ENCODE data around the gene PFKM.

The PFKM gene

GRCh38 chr12:48164451-48164850 lies 45.3 kb downstream of the PFKM start:
- Histone ChIP-seq H3K9me3 (ENCODE audit: insufficient read depth, low read length) (no peaks in the 10 kb centered on the region), H3K36me3 (replicated peaks; ENCODE audit: low read depth, low read length) (no peaks in the 10 kb centered on the region), H3K4me2 (ENCODE audit: low read length) (no peak overlapping the region), H3K9ac (ENCODE audit: low read length) (no peak overlapping the region), H4K20me1 (ENCODE audit: insufficient read depth, low read length) (no peaks in the 10 kb centered on the region), H3K4me1 (ENCODE audit: low read length) (no peaks in the 10 kb centered on the region), H3K4me3 (ENCODE audit: low read length) (no peak overlapping the region), H3K27me3 (ENCODE audit: low read depth, low read length) (no peaks in the 10 kb centered on the region), H3K79me2 (ENCODE audit: low read length) (no peaks in the 10 kb centered on the region), H3K27ac (ENCODE audit: low read length) (no peak overlapping the region), H2AFZ (ENCODE audit: low read depth, low read length) (no peak overlapping the region)
- no peak for TF ChIP-seq CTCF (IDR thresholded peaks at IDR 0.05; ENCODE audit: low read depth, low read length)
- TF ChIP-seq EZH2phosphoT487 (IDR thresholded peaks at IDR 0.05; ENCODE audit: low read depth), result no peak

GRCh38 chr12:48165089-48165981 lies 46.2 kb downstream of the PFKM start:
- Histone ChIP-seq H3K4me1 (ENCODE audit: low read length) (no peaks in the 10 kb centered on the region), H2AFZ (ENCODE audit: low read depth, low read length) (no peak overlapping the region), H3K9me3 (ENCODE audit: insufficient read depth, low read length) (no peaks in the 10 kb centered on the region), H3K4me3 (ENCODE audit: low read length) (no peak overlapping the region), H3K36me3 (replicated peaks; ENCODE audit: low read depth, low read length) (no peaks in the 10 kb centered on the region), H3K4me2 (ENCODE audit: low read length) (no peak overlapping the region), H3K27ac (ENCODE audit: low read length) (no peak overlapping the region), H4K20me1 (ENCODE audit: insufficient read depth, low read length) (no peaks in the 10 kb centered on the region), H3K79me2 (ENCODE audit: low read length) (no peaks in the 10 kb centered on the region), H3K27me3 (ENCODE audit: low read depth, low read length) (no peaks in the 10 kb centered on the region), H3K9ac (ENCODE audit: low read length) (no peak overlapping the region)
- TF ChIP-seq CTCF (IDR thresholded peaks at IDR 0.05; ENCODE audit: low read depth, low read length) (peak; percentile 94), EZH2phosphoT487 (IDR thresholded peaks at IDR 0.05; ENCODE audit: low read depth) (no peak)

- Histone ChIP-seq H3K27me3 (ENCODE audit: low read depth, low read length) (no peaks in the 10 kb centered on the region), H3K9me3 (ENCODE audit: insufficient read depth, low read length) (no peaks in the 10 kb centered on the region), H3K4me2 (ENCODE audit: low read length) (no peak overlapping the region), H3K27ac (ENCODE audit: low read length) (no peak overlapping the region), H3K36me3 (replicated peaks; ENCODE audit: low read depth, low read length) (no peaks in the 10 kb centered on the region), H3K4me1 (ENCODE audit: low read length) (no peaks in the 10 kb centered on the region), H2AFZ (ENCODE audit: low read depth, low read length) (no peak overlapping the region), H3K4me3 (ENCODE audit: low read length) (no peak overlapping the region), H3K79me2 (ENCODE audit: low read length) (no peaks in the 10 kb centered on the region), H3K9ac (ENCODE audit: low read length) (no peak overlapping the region), H4K20me1 (ENCODE audit: insufficient read depth, low read length) (no peaks in the 10 kb centered on the region)
- TF ChIP-seq CTCF (IDR thresholded peaks at IDR 0.05; ENCODE audit: low read depth, low read length) (no peak), EZH2phosphoT487 (IDR thresholded peaks at IDR 0.05; ENCODE audit: low read depth) (no peak)
Measured at GRCh38 chr12:48169011-48169410, 49.8 kb downstream of the PFKM start.

GRCh38 chr12:48175613-48176416 lies 56.7 kb downstream of the PFKM start:
- no peak overlapping the region for H3K4me3 ChIP-seq (ENCODE audit: low read length)
- no peak overlapping the region for H3K4me2 ChIP-seq (ENCODE audit: low read length)
- H3K9ac ChIP-seq (ENCODE audit: low read length), result no peak overlapping the region
- H3K27me3 ChIP-seq (ENCODE audit: low read depth, low read length), result 0 out of 2 replicates have a peak, but pooled peaks cover 20% of the 10 kb centered on the region
- H4K20me1 ChIP-seq (ENCODE audit: insufficient read depth, low read length), result no peaks in the 10 kb centered on the region
- H3K36me3 ChIP-seq (replicated peaks; ENCODE audit: low read depth, low read length), result no peaks in the 10 kb centered on the region
- no peak for TF ChIP-seq EZH2phosphoT487 (IDR thresholded peaks at IDR 0.05; ENCODE audit: low read depth)
- TF ChIP-seq CTCF (IDR thresholded peaks at IDR 0.05; ENCODE audit: low read depth, low read length), result no peak
- H3K9me3 ChIP-seq (ENCODE audit: insufficient read depth, low read length), result no peaks in the 10 kb centered on the region
- no peaks in the 10 kb centered on the region for H3K79me2 ChIP-seq (ENCODE audit: low read length)
- H2AFZ ChIP-seq (ENCODE audit: low read depth, low read length), result no peak overlapping the region
- H3K4me1 ChIP-seq (ENCODE audit: low read length), result no peaks in the 10 kb centered on the region
- H3K27ac ChIP-seq (ENCODE audit: low read length), result no peak overlapping the region

Measured in OCI-LY3 (cell line).